WTC11 (cell line): ENCODE results near the gene CADM2. TPM values are rescaled to one million over a fixed set of nuclear protein-coding genes. Genes with fewer than 3 reads are reported as not detected.

Source experiments
- ATAC-seq: fragments of 200-7000 bp; cut with Tn5 transposase; 2 replicates; pipeline ENCODE4 v1.10.0; 2021; ENCODE audit warnings: mild to moderate bottlenecking, moderate library complexity
- CTCF ChIA-PET: fragments of 300-600 bp; sonication (Branson Sonifier 250); formaldehyde crosslinking; loops from one replicate; lab custom pipeline; 2021; ENCODE audit warnings: antibody characterized with exemption; lab: Charles Lee
- POLR2A ChIA-PET: fragments of 350-600 bp; sonication (Branson Sonifier 250); formaldehyde crosslinking; loops from one replicate; lab custom pipeline; 2021; ENCODE audit warnings: antibody characterized with exemption; lab: Charles Lee
- DNase-seq: peaks from one replicate; pipeline ENCODE4 v3.0.0; 2021; ENCODE audit warnings: low spot score
- H3K27ac Mint-ChIP-seq: 2 replicates; pipeline ENCODE4 v1.8.0; 2021; ENCODE audit warnings: mixed read lengths
- H3K27me3 Mint-ChIP-seq: 2 replicates; pipeline ENCODE4 v1.8.0; 2021; ENCODE audit warnings: low read depth, mild to moderate bottlenecking, moderate library complexity, mixed read lengths
- H3K36me3 Mint-ChIP-seq: 2 replicates; pipeline ENCODE4 v1.8.0; 2021; ENCODE audit warnings: mixed read lengths
- H3K4me1 Mint-ChIP-seq: 2 replicates; pipeline ENCODE4 v1.8.0; 2022; ENCODE audit warnings: mixed read lengths
- H3K4me3 Mint-ChIP-seq: 2 replicates; pipeline ENCODE4 v1.8.0; 2021; ENCODE audit warnings: mild to moderate bottlenecking, moderate library complexity, mixed read lengths
- H3K9me3 Mint-ChIP-seq: 2 replicates; pipeline ENCODE4 v1.8.0; 2021; ENCODE audit warnings: mixed read lengths
- CBFB ChIP-seq: sonication (generic); formaldehyde crosslinking; IDR thresholded peaks from 2 replicates; pipeline ENCODE4 v1.8.1; 2022; ENCODE audit warnings: mild to moderate bottlenecking, low read depth, missing genetic modification reagents
- EMX1 ChIP-seq: fragments of 250-450 bp; sonication (Bioruptor Pico); IDR thresholded peaks from 2 replicates; pipeline ENCODE4 v1.8.0; 2021; ENCODE audit warnings: mild to moderate bottlenecking
- FOXK1 ChIP-seq: sonication (generic); formaldehyde crosslinking; IDR thresholded peaks from 2 replicates; pipeline ENCODE4 v1.8.0; 2022; ENCODE audit warnings: mild to moderate bottlenecking, moderate library complexity, missing genetic modification reagents
- GRHL2 ChIP-seq: fragments of 250-450 bp; sonication (Bioruptor Pico); IDR thresholded peaks from 2 replicates; pipeline ENCODE4 v1.8.0; 2022; ENCODE audit warnings: mild to moderate bottlenecking, moderate library complexity; ENCODE audit not compliant: insufficient replicate concordance, severe bottlenecking
- HMGXB4 ChIP-seq: sonication (generic); formaldehyde crosslinking; IDR thresholded peaks from 2 replicates; pipeline ENCODE4 v1.8.1; 2023; ENCODE audit warnings: mild to moderate bottlenecking, moderate library complexity, missing genetic modification reagents
- IRF2 ChIP-seq: sonication (generic); formaldehyde crosslinking; IDR thresholded peaks from 2 replicates; pipeline ENCODE4 v1.8.0; 2022; ENCODE audit warnings: low read depth, missing genetic modification reagents, borderline replicate concordance
- JUN ChIP-seq: sonication (generic); formaldehyde crosslinking; IDR thresholded peaks from 2 replicates; pipeline ENCODE4 v1.8.0; 2023; ENCODE audit warnings: mild to moderate bottlenecking, missing genetic modification reagents
- NFYB ChIP-seq: sonication (generic); formaldehyde crosslinking; conservative IDR thresholded peaks from 2 replicates; pipeline ENCODE4 v1.8.0; 2022; ENCODE audit warnings: low read depth, missing genetic modification reagents
- OVOL2 ChIP-seq: fragments of 250-450 bp; sonication (Bioruptor Pico); IDR thresholded peaks from 2 replicates; pipeline ENCODE4 v1.9.0; 2021; ENCODE audit warnings: mild to moderate bottlenecking, borderline replicate concordance
- RELA ChIP-seq: sonication (generic); formaldehyde crosslinking; IDR thresholded peaks from 2 replicates; pipeline ENCODE4 v1.8.1; 2022; ENCODE audit warnings: missing genetic modification reagents, mild to moderate bottlenecking, borderline replicate concordance
- TEAD1 ChIP-seq: sonication (generic); formaldehyde crosslinking; IDR thresholded peaks from 2 replicates; pipeline ENCODE4 v1.8.0; 2022; ENCODE audit warnings: mild to moderate bottlenecking, missing genetic modification reagents
- ZBTB43 ChIP-seq: sonication (generic); formaldehyde crosslinking; IDR thresholded peaks from 2 replicates; pipeline ENCODE4 v1.8.1; 2023; ENCODE audit warnings: mild to moderate bottlenecking, missing genetic modification reagents
- ZNF138 ChIP-seq: sonication (generic); formaldehyde crosslinking; conservative IDR thresholded peaks from 2 replicates; pipeline ENCODE4 v1.8.1; 2022; ENCODE audit warnings: mild to moderate bottlenecking, moderate library complexity, missing genetic modification reagents
- ZNF232 ChIP-seq: sonication (generic); formaldehyde crosslinking; IDR thresholded peaks from 2 replicates; pipeline ENCODE4 v1.8.0; 2022; ENCODE audit warnings: mild to moderate bottlenecking, missing genetic modification reagents
- ZNF317 ChIP-seq: sonication (generic); formaldehyde crosslinking; IDR thresholded peaks from 2 replicates; pipeline ENCODE4 v1.8.1; 2023; ENCODE audit warnings: low read depth, mild to moderate bottlenecking, moderate library complexity, missing genetic modification reagents, borderline replicate concordance
- ZNF396 ChIP-seq: fragments of 250-450 bp; sonication (Bioruptor Pico); IDR thresholded peaks from 2 replicates; pipeline ENCODE4 v1.8.0; 2021; ENCODE audit warnings: mild to moderate bottlenecking, moderate library complexity, borderline replicate concordance
- ZNF512 ChIP-seq: sonication (generic); formaldehyde crosslinking; IDR thresholded peaks from 2 replicates; pipeline ENCODE4 v1.8.1; 2022; ENCODE audit warnings: missing genetic modification reagents, borderline replicate concordance
- ZNF671 ChIP-seq: fragments of 250-450 bp; sonication (Bioruptor Pico); IDR thresholded peaks from 2 replicates; pipeline ENCODE4 v1.8.0; 2021; ENCODE audit warnings: mild to moderate bottlenecking
- total RNA-seq: library from RNA; stranded (reverse); gene quantifications from 3 replicates; pipeline ENCODE4 v1.2.3, GENCODE V29; 2021
- TF ChIP-seq, protein P1 (sequence below): fragments of 250-450 bp; sonication (Bioruptor Pico); IDR thresholded peaks from 2 replicates; pipeline ENCODE4 v1.9.0; 2021; ENCODE audit warnings: mild to moderate bottlenecking
- TF ChIP-seq, protein P2 (sequence below): sonication (generic); formaldehyde crosslinking; IDR thresholded peaks from 2 replicates; pipeline ENCODE4 v1.8.0; 2022; ENCODE audit warnings: mild to moderate bottlenecking, missing genetic modification reagents

The CADM2 gene
- total RNA-seq, 1 experiment from 2014 or later: 18.8 TPM

DNA sequence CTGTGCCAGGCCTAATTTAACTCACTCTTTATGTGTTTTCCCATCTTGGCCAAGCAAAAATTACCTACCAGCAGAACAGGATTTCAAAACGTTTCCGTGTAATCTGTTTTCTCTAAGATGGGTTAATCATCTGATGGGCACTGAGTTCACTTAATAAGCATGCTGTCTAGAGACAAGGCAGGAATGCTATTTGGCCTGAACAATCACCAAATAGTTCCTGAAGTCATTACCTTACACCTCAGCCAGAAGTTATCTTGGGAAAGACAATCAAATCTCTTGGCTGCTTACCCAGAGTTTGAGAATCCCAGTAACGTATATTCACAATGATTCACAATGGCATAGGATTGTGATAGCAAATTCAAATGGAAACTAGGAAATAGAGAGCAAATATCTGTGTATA lies 779.1 kb downstream of the CADM2 start (continued):
- TF ChIP-seq, protein P1, sequence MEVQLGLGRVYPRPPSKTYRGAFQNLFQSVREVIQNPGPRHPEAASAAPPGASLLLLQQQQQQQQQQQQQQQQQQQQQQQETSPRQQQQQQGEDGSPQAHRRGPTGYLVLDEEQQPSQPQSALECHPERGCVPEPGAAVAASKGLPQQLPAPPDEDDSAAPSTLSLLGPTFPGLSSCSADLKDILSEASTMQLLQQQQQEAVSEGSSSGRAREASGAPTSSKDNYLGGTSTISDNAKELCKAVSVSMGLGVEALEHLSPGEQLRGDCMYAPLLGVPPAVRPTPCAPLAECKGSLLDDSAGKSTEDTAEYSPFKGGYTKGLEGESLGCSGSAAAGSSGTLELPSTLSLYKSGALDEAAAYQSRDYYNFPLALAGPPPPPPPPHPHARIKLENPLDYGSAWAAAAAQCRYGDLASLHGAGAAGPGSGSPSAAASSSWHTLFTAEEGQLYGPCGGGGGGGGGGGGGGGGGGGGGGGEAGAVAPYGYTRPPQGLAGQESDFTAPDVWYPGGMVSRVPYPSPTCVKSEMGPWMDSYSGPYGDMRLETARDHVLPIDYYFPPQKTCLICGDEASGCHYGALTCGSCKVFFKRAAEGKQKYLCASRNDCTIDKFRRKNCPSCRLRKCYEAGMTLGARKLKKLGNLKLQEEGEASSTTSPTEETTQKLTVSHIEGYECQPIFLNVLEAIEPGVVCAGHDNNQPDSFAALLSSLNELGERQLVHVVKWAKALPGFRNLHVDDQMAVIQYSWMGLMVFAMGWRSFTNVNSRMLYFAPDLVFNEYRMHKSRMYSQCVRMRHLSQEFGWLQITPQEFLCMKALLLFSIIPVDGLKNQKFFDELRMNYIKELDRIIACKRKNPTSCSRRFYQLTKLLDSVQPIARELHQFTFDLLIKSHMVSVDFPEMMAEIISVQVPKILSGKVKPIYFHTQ (CRISPR knock-in tag): no peak
- TF ChIP-seq, all 79 proteins: peak for 0

- Mint-ChIP-seq H3K9me3 (no peaks in the 10 kb centered on the region), H3K4me1 (peaks cover 9% of the 10 kb centered on the region), H3K4me3 (no peak overlapping the region), H3K36me3 (no peaks in the 10 kb centered on the region), H3K27me3 (no peaks in the 10 kb centered on the region), H3K27ac (no peak overlapping the region)
- no peak for DNase-seq
- ATAC-seq: no peak
- CTCF ChIA-PET: no interaction called here
- POLR2A ChIA-PET: no interaction called here
- TF ChIP-seq FOXK1: no peak
- TF ChIP-seq ZNF232 (CRISPR knock-in tag): no peak
- TF ChIP-seq JUN (CRISPR knock-in tag): no peak
- TF ChIP-seq ZNF138 (CRISPR knock-in tag): no peak
- no peak for TF ChIP-seq ZNF396 (CRISPR knock-in tag)
- no peak for TF ChIP-seq CBFB (CRISPR knock-in tag)
- no peak for TF ChIP-seq ZNF671
- no peak for TF ChIP-seq ZNF512
- no peak for TF ChIP-seq IRF2
- no peak for TF ChIP-seq HMGXB4 (CRISPR knock-in tag)
- TF ChIP-seq, all 79 proteins: peak for 0
Observed at GRCh38 chr3:85740561-85740960, 781.8 kb downstream of the CADM2 start.

- H3K27ac Mint-ChIP-seq: no peak overlapping the region
- TF ChIP-seq OVOL2 (CRISPR knock-in tag) (no peak), TEAD1 (CRISPR knock-in tag) (no peak)
- ATAC-seq: no peak
- DNase-seq: no peak
- H3K27me3 Mint-ChIP-seq: no peaks in the 10 kb centered on the region
- peaks cover 10% of the 10 kb centered on the region for H3K4me1 Mint-ChIP-seq
- peaks cover 11% of the 10 kb centered on the region for H3K9me3 Mint-ChIP-seq
- ChIA-PET CTCF (no interaction called here), POLR2A (no interaction called here)
- no peak overlapping the region for H3K4me3 Mint-ChIP-seq
- H3K36me3 Mint-ChIP-seq: no peaks in the 10 kb centered on the region
Observed at GRCh38 chr3:85758442-85758841, 799.7 kb downstream of the CADM2 start.

GRCh38 chr3:85760342-85760741 lies 801.6 kb downstream of the CADM2 start:
- DNase-seq (no peak), ATAC-seq (no peak)
- CTCF ChIA-PET: no interaction called here
- Mint-ChIP-seq H3K4me3 (no peak overlapping the region), H3K9me3 (peaks cover 11% of the 10 kb centered on the region), H3K4me1 (peaks cover 20% of the 10 kb centered on the region)
- POLR2A ChIA-PET: no interaction called here
- TF ChIP-seq ZNF317 (no peak), EMX1 (CRISPR knock-in tag) (no peak), NFYB (CRISPR knock-in tag) (no peak), GRHL2 (no peak), RELA (CRISPR knock-in tag) (no peak), OVOL2 (CRISPR knock-in tag) (no peak), ZBTB43 (CRISPR knock-in tag) (no peak)
- TF ChIP-seq, protein P2, sequence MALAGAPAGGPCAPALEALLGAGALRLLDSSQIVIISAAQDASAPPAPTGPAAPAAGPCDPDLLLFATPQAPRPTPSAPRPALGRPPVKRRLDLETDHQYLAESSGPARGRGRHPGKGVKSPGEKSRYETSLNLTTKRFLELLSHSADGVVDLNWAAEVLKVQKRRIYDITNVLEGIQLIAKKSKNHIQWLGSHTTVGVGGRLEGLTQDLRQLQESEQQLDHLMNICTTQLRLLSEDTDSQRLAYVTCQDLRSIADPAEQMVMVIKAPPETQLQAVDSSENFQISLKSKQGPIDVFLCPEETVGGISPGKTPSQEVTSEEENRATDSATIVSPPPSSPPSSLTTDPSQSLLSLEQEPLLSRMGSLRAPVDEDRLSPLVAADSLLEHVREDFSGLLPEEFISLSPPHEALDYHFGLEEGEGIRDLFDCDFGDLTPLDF (CRISPR knock-in tag): no peak
- TF ChIP-seq, all 79 proteins: peak for 0
- H3K27me3 Mint-ChIP-seq: no peaks in the 10 kb centered on the region
- no peak overlapping the region for H3K27ac Mint-ChIP-seq
- H3K36me3 Mint-ChIP-seq: no peaks in the 10 kb centered on the region
